Measurements from ENCODE around the gene MICALL1. TPM values are rescaled to one million over a fixed set of nuclear protein-coding genes. Genes with fewer than 3 reads are reported as not detected.
"Not testable (repeated sequence)": the region's sequence is repeated elsewhere in the genome, so short reads cannot be mapped to it uniquely, and the experiment has no call there.

MICALL1 gene
- total RNA-seq, 4 donors from 2014 or later, result 26.8 to 87.2 (median 37.3) TPM

- Histone ChIP-seq H3K27me3 (no peaks in the 10 kb centered on the region), H3K36me3 (peaks cover 0 to 18% (median 5%) of the 10 kb centered on the region in 4 donors), H3K4me3 (no peak overlapping the region), H3K4me1 (no peaks in the 10 kb centered on the region), H3K27ac (no peak overlapping the region), H3K9me3 (no peaks in the 10 kb centered on the region)
- in situ Hi-C loops (cut with MboI; ENCODE audit: low pct_ligation_motif_present in 1 of 4, low pct_unique_long_range_greater_than_20kb in 1 of 4, low sequenced_read_pairs in 3 of 4), result loop anchor here in 1 of 4 donors (25.0 kb wide), 1 partner anchor 159 kb away; the partner anchor contains the start of genes GALR3 and GCAT
- WGBS, 2 donors (ENCODE audit: low coverage in 1 of 2), result 78 to 80% methylated on average over 1 to 7 of the region's 7 CpGs
- no peak for DNase-seq
- TF ChIP-seq, protein P1, sequence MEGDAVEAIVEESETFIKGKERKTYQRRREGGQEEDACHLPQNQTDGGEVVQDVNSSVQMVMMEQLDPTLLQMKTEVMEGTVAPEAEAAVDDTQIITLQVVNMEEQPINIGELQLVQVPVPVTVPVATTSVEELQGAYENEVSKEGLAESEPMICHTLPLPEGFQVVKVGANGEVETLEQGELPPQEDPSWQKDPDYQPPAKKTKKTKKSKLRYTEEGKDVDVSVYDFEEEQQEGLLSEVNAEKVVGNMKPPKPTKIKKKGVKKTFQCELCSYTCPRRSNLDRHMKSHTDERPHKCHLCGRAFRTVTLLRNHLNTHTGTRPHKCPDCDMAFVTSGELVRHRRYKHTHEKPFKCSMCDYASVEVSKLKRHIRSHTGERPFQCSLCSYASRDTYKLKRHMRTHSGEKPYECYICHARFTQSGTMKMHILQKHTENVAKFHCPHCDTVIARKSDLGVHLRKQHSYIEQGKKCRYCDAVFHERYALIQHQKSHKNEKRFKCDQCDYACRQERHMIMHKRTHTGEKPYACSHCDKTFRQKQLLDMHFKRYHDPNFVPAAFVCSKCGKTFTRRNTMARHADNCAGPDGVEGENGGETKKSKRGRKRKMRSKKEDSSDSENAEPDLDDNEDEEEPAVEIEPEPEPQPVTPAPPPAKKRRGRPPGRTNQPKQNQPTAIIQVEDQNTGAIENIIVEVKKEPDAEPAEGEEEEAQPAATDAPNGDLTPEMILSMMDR (IDR thresholded peaks at IDR 0.05), result no peak
- TF ChIP-seq POLR2A (IDR thresholded peaks at IDR 0.05) (no peak), EP300 (IDR thresholded peaks at IDR 0.05; ENCODE audit: low read depth) (no peak), POLR2AphosphoS5 (IDR thresholded peaks at IDR 0.05) (no peak)
- intact Hi-C loops (cut with DNase I; ENCODE audit: low total_unique reads), result no loop called here
Observed at GRCh38 chr22:37971475-37972434, 65.7 kb downstream of the MICALL1 start.

- no peak for TF ChIP-seq EP300 (IDR thresholded peaks at IDR 0.05; ENCODE audit: low read depth)
- TF ChIP-seq, protein P1 (IDR thresholded peaks at IDR 0.05), result no peak
- intact Hi-C loops (cut with DNase I; ENCODE audit: low total_unique reads) (no loop called here), in situ Hi-C loops (cut with MboI; ENCODE audit: low pct_ligation_motif_present in 1 of 4, low pct_unique_long_range_greater_than_20kb in 1 of 4, low sequenced_read_pairs in 3 of 4) (loop anchor here in 1 of 4 donors (25.0 kb wide), 1 partner anchor 160 kb away; the partner anchor contains the start of genes GALR3 and GCAT)
- no peaks in the 10 kb centered on the region for H3K27me3 ChIP-seq
- H3K9me3 ChIP-seq, result no peaks in the 10 kb centered on the region
- peaks cover 0 to 12% (median 1%) of the 10 kb centered on the region in 4 donors for H3K36me3 ChIP-seq
- DNase-seq, result no peak
- H3K4me1 ChIP-seq, result no peaks in the 10 kb centered on the region
- no peak overlapping the region for H3K27ac ChIP-seq
- 17 to 70% methylated on average over 1 to 3 of the region's 3 CpGs for WGBS, 2 donors (ENCODE audit: low coverage in 1 of 2)
- no peak overlapping the region for H3K4me3 ChIP-seq
Observed at GRCh38 chr22:37972527-37972926, 66.4 kb downstream of the MICALL1 start.

DNA sequence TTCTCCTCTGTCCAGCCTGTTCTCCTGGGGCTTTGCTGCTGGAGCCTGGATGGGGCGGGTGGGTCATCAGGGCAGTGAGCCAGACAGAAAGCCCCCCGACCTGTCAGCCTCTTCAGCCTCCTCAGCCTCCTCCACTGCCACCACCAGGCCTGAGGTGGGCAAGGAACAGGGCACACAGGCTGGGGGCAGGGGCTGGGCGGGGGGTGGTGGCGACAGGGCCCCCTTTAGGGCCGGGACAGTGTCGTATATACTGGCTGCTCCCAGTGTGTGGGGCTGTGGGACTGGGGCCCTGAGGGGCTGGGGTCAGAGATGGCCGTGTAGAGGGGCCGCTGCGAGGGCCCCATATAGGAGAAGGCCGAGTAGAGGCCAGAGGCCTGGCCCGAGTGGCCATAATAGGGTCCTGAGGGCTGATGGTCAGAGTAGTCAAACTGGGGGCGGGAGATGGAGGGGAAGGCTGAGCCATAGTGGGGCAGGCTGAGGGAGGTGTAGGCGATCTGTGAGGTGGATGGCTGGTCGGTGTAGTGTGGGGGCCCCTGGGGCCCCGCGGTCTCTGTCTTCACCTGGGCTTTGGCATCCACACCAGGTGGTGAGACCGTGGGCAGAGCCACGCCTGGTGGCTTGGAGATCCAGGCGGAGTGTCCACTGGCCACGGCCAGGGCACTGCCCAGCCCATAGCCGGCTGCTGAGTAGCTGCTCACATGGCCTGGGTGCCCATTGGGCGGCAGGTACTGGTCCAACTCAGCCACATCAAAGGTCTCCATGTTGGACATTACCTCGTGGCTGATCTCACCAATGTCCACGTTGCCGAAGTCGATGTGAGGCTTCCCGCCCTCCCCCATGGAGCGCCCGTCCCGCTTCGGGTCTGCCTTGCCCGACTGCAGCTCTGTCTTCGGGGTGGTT, 67.4 kb downstream of the MICALL1 start:
- peaks cover 0 to 2% (median 0%) of the 10 kb centered on the region in 4 donors for H3K36me3 ChIP-seq
- in situ Hi-C loops (cut with MboI; ENCODE audit: low pct_ligation_motif_present in 1 of 4, low pct_unique_long_range_greater_than_20kb in 1 of 4, low sequenced_read_pairs in 3 of 4), result loop anchor here in 1 of 4 donors (25.0 kb wide), 1 partner anchor 161 kb away; the partner anchor contains the start of genes GALR3 and GCAT
- no peak overlapping the region for H3K4me3 ChIP-seq
- TF ChIP-seq EP300 (IDR thresholded peaks at IDR 0.05; ENCODE audit: low read depth) (no peak), POLR2AphosphoS5 (IDR thresholded peaks at IDR 0.05) (no peak), POLR2A (IDR thresholded peaks at IDR 0.05) (no peak)
- TF ChIP-seq, protein P1 (IDR thresholded peaks at IDR 0.05), result no peak
- no peaks in the 10 kb centered on the region for H3K9me3 ChIP-seq
- no peaks in the 10 kb centered on the region for H3K27me3 ChIP-seq
- no peak for DNase-seq
- no peak overlapping the region for H3K27ac ChIP-seq
- intact Hi-C loops (cut with DNase I; ENCODE audit: low total_unique reads), result no loop called here
- H3K4me1 ChIP-seq, result no peaks in the 10 kb centered on the region
- 93% methylated on average over 30 of the region's 33 CpGs; no CpG with 5 or more reads in 1 of the 2 donors for WGBS, 2 donors (ENCODE audit: low coverage in 1 of 2)

- no peaks in the 10 kb centered on the region for H3K9me3 ChIP-seq
- WGBS, 2 donors (ENCODE audit: low coverage in 1 of 2), result 92% methylated on average over 2 of the region's 2 CpGs; no CpG with 5 or more reads in 1 of the 2 donors
- intact Hi-C loops (cut with DNase I; ENCODE audit: low total_unique reads), result no loop called here
- no peak for DNase-seq
- in situ Hi-C loops (cut with MboI; ENCODE audit: low pct_ligation_motif_present in 1 of 4, low pct_unique_long_range_greater_than_20kb in 1 of 4, low sequenced_read_pairs in 3 of 4), result no loop called here
- TF ChIP-seq EP300 (IDR thresholded peaks at IDR 0.05; ENCODE audit: low read depth) (no peak), POLR2AphosphoS5 (IDR thresholded peaks at IDR 0.05) (no peak), POLR2A (IDR thresholded peaks at IDR 0.05) (no peak)
- TF ChIP-seq, protein P1 (IDR thresholded peaks at IDR 0.05), result no peak
- H3K4me1 ChIP-seq, result no peaks in the 10 kb centered on the region
- no peak overlapping the region for H3K4me3 ChIP-seq
- no peaks in the 10 kb centered on the region for H3K27me3 ChIP-seq
- no peak overlapping the region for H3K27ac ChIP-seq
- no peaks in the 10 kb centered on the region for H3K36me3 ChIP-seq
Observed at GRCh38 chr22:37975153-37975552, 69.1 kb downstream of the MICALL1 start.

DNA sequence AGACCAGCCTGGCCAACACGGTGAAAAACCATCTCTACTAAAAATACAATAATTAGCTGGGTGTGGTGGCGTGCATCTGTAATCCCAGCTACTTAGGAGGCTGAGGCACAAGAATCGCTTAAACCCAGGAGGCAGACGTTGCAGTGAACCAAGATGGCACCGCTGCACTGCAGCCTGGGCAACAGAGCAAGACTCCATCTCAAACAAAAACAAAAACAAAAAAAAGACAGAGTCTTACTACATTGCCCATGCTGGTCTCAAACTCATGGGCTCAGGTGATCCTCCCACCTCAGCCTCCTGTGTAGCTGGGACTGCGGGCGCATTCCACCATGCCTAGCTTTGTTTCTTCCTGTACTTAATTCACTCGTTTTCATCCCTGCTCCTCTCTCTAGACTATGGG, 69.9 kb downstream of the MICALL1 start:
- H3K9me3 ChIP-seq; H3K27me3 ChIP-seq; in situ Hi-C loops (cut with MboI; ENCODE audit: low pct_ligation_motif_present in 1 of 4, low pct_unique_long_range_greater_than_20kb in 1 of 4, low sequenced_read_pairs in 3 of 4); DNase-seq; H3K4me3 ChIP-seq; intact Hi-C loops (cut with DNase I; ENCODE audit: low total_unique reads); H3K4me1 ChIP-seq; H3K36me3 ChIP-seq; H3K27ac ChIP-seq: not testable (repeated sequence)
- 85 to 92% methylated on average over 3 to 8 of the region's 8 CpGs for WGBS, 2 donors (ENCODE audit: low coverage in 1 of 2)

Measured in transverse colon (tissue), 4 donors.